Sigmoid colon (tissue), 7 donors: Measurements from ENCODE around the gene STAB1. TPM values are rescaled to one million over a fixed set of nuclear protein-coding genes. Genes with fewer than 3 reads are reported as not detected.

ENCODE experiments used
- DNase-seq: peaks from one replicate; pipeline ENCODE4 v3.0.0-alpha.2; 2019
- H3K27ac ChIP-seq, 4 donors: fragments of 200-600 bp; sonication (generic); one replicate each; pipeline ENCODE4 v1.5.1; 2016 to 2019; ENCODE audit warnings: mild to moderate bottlenecking in 1 of 4
- H3K27me3 ChIP-seq, 3 donors: fragments of 200-600 bp; sonication (generic); one replicate each; pipeline ENCODE4 v1.5.1; 2019; ENCODE audit warnings: mild to moderate bottlenecking in 1 of 3
- H3K36me3 ChIP-seq, 4 donors: fragments of 200-600 bp; sonication (generic); one replicate each; pipeline ENCODE4 v1.5.1; 2016 to 2019
- H3K4me1 ChIP-seq, 4 donors: fragments of 200-600 bp; sonication (generic); one replicate each; pipeline ENCODE4 v1.5.1; 2017 to 2019
- H3K4me3 ChIP-seq, 4 donors: fragments of 200-600 bp; sonication (generic); one replicate each; pipeline ENCODE4 v1.5.1; 2017 to 2019; ENCODE audit warnings: mild to moderate bottlenecking in 2 of 4, moderate library complexity in 1 of 4
- H3K9me3 ChIP-seq, 4 donors: fragments of 200-600 bp in 3 of 4; sonication (generic) in 3 of 4; one replicate each; pipeline versions ENCODE4 v1.5.1 to v1.6.1; 2013 to 2019
- EP300 ChIP-seq, 4 donors: sonication (generic); formaldehyde crosslinking; IDR thresholded peaks; one replicate each; pipeline ENCODE4 v1.6.1; 2017; ENCODE audit warnings: antibody characterized with exemption in 4 of 4
- POLR2A ChIP-seq, 2 donors: fragments of 450-650 bp; IDR thresholded peaks; one replicate each; pipeline ENCODE4 v1.6.1; 2016; ENCODE audit warnings: antibody characterized with exemption in 2 of 2, mild to moderate bottlenecking in 2 of 2, moderate library complexity in 2 of 2
- POLR2AphosphoS5 ChIP-seq, 4 donors: sonication (generic); formaldehyde crosslinking; IDR thresholded peaks; one replicate each; pipeline ENCODE4 v1.6.1; 2017; ENCODE audit warnings: antibody characterized with exemption in 4 of 4
- WGBS, 2 donors: extraction: QIAGEN DNeasy Blood & Tissue Kit; methylation state at CpG; one replicate each; pipeline ENCODE4 v1.1.7; 2013; 5-methylcytosine and 5-hydroxymethylcytosine counted together
- intact Hi-C: fragments of 100-400 bp; cut with DNase I; formaldehyde crosslinking; loops from one replicate; pipeline ENCODE4 v1.15.1; 2023
- polyA plus RNA-seq, 3 donors: library from polyadenylated mRNA; stranded (reverse); fragments of 200-250 nt; gene quantifications; one replicate each; pipeline ENCODE4 v1.2.3, GENCODE V29; 2013
- total RNA-seq, 4 donors: library from RNA; depleted of rRNA; stranded (reverse); fragments of >200 nt; gene quantifications; one replicate each; pipeline ENCODE4 v1.1.0, GENCODE V29; 2016
- TF ChIP-seq, protein P1 (sequence below), 4 experiments: fragments of 450-650 bp in 3 of 4; fragments of 200-600 bp in 1 of 4; IDR thresholded peaks; one replicate each; pipeline ENCODE4 v1.5.1; 2016 to 2019; ENCODE audit warnings: antibody characterized with exemption in 4 of 4, mild to moderate bottlenecking in 3 of 4, moderate library complexity in 2 of 4
- donor health status: healthy with polysubstance abuse.
- donor health status: Bipolar disorder and iron deficiency.
- donor health status: healthy.

STAB1 gene
- total and polyA plus RNA-seq, 7 donors = 18.0 to 138 (median 92.0) TPM

DNA sequence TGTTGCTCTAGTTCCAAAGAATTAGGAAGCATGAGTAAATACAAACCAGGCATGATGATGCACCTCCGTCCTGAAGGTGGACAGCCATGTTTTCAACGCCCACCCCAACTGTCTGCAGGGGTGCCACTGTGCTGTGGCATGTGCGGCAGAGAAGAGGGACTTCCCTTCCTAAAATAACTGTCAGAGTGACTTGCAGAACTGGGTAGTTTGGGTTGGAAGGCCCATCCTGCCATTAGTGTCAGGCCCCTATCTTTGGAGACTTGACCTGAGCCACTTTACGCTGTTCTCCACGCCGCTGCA, 17.4 kb upstream of the STAB1 start:
- H3K36me3 ChIP-seq = peaks cover 69 to 100% (median 82%) of the 10 kb centered on the region in 4 donors
- H3K27ac ChIP-seq = no peak overlapping the region
- intact Hi-C loops = no loop called here
- no peaks in the 10 kb centered on the region for H3K27me3 ChIP-seq
- no peaks in the 10 kb centered on the region for H3K9me3 ChIP-seq
- no peak for DNase-seq
- TF ChIP-seq EP300 (IDR thresholded peaks at IDR 0.05) (no peak), POLR2AphosphoS5 (IDR thresholded peaks at IDR 0.05) (no peak), POLR2A (IDR thresholded peaks at IDR 0.05) (no peak)
- TF ChIP-seq, protein P1, sequence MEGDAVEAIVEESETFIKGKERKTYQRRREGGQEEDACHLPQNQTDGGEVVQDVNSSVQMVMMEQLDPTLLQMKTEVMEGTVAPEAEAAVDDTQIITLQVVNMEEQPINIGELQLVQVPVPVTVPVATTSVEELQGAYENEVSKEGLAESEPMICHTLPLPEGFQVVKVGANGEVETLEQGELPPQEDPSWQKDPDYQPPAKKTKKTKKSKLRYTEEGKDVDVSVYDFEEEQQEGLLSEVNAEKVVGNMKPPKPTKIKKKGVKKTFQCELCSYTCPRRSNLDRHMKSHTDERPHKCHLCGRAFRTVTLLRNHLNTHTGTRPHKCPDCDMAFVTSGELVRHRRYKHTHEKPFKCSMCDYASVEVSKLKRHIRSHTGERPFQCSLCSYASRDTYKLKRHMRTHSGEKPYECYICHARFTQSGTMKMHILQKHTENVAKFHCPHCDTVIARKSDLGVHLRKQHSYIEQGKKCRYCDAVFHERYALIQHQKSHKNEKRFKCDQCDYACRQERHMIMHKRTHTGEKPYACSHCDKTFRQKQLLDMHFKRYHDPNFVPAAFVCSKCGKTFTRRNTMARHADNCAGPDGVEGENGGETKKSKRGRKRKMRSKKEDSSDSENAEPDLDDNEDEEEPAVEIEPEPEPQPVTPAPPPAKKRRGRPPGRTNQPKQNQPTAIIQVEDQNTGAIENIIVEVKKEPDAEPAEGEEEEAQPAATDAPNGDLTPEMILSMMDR (IDR thresholded peaks at IDR 0.05) = no peak
- H3K4me3 ChIP-seq = no peak overlapping the region
- 95 to 96% methylated on average over 6 of the region's 6 CpGs for WGBS, 2 donors
- H3K4me1 ChIP-seq = peaks cover 0 to 7% (median under 1%) of the 10 kb centered on the region in 4 donors

DNA sequence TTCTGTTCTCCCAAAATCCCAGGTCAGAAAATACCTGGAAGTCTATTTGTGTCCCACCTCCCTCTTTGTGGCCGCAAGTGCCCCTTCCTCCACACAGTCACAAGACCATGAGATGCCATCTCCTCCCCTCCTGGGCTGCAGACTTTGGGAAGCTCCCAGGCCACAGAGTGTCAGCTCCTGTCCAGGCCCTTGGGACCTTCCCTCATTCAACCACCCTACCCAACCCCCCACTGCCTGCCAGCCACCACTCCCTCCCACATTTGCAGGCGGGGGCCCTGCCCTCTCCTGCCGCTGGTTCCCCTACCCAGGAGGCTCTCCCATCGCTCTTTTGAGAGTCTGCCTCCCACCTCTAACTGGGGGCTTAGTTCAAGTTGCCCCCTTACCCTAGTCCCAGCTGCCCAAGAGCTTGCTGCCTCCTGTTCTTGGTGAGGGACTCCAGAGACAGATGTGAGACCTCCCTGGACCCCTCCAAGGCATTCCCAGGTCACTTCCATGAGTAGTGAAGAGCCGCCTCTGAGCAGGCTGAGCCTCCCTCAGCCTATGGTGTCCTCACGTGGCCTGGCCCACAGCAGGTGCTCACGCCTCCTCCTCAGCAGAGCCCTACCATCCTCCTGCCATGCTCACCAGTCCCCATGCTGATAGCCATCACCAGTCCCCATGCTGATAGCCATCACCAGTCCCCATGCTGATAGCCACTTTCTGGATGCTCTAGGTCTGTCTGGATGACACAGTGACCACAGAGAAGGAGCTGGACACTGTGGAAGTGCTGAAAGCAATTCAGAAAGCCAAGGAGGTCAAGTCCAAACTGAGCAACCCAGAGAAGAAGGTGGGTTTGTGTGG, 15.9 kb upstream of the STAB1 start:
- Histone ChIP-seq H3K36me3 (peaks cover 59 to 88% (median 68%) of the 10 kb centered on the region in 4 donors), H3K27me3 (no peaks in the 10 kb centered on the region), H3K4me1 (peaks cover 0 to 22% (median 16%) of the 10 kb centered on the region in 4 donors), H3K9me3 (no peaks in the 10 kb centered on the region), H3K27ac (no peak overlapping the region), H3K4me3 (no peak overlapping the region)
- no peak for DNase-seq
- 94 to 96% methylated on average over 7 of the region's 7 CpGs for WGBS, 2 donors
- TF ChIP-seq POLR2A (IDR thresholded peaks at IDR 0.05) (no peak), EP300 (IDR thresholded peaks at IDR 0.05) (no peak), POLR2AphosphoS5 (IDR thresholded peaks at IDR 0.05) (no peak)
- TF ChIP-seq, protein P1 (IDR thresholded peaks at IDR 0.05) = no peak
- intact Hi-C loops = no loop called here

DNA sequence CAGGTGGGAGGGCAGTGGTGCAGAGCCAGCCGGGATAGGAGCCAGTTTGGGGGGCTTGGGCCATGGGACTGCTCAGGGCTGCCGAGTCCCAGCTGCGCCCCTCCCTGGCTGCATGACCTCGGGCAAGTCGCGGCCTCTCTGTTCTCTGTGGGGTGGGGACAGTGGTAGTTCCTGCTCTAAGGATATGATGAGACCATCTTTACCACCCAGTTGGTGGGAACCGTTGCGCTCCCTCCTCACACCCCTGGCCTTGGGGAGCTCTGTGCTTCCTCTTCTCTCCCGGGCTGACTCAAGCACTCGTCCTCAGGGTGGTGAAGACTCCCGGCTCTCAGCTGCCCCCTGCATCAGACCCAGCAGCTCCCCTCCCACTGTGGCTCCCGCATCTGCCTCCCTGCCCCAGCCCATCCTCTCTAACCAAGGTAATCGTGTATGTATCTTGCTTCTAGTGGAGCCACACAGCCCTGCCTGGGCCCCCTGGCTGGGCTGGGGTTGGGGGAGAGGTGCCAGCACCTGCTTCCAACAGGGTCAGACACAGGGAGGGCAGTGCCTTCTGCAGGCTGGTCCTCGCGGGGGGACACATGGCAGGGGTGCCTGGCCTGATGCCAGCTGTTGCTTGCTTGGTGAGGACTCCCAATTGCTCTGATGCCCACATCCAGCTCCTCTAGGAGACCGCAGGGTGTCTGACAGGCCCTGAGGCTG, 15.1 kb upstream of the STAB1 start:
- no peak for DNase-seq
- Histone ChIP-seq H3K9me3 (no peaks in the 10 kb centered on the region), H3K4me3 (no peak overlapping the region), H3K4me1 (peaks cover 0 to 30% (median 23%) of the 10 kb centered on the region in 4 donors), H3K27ac (peak overlapping the region in 1 of 4 donors; percentile 25), H3K27me3 (no peaks in the 10 kb centered on the region), H3K36me3 (peaks cover 53 to 82% (median 63%) of the 10 kb centered on the region in 4 donors)
- 90 to 92% methylated on average over 16 of the region's 16 CpGs for WGBS, 2 donors
- intact Hi-C loops = no loop called here
- TF ChIP-seq POLR2A (IDR thresholded peaks at IDR 0.05) (no peak), POLR2AphosphoS5 (IDR thresholded peaks at IDR 0.05) (no peak), EP300 (IDR thresholded peaks at IDR 0.05) (no peak)
- TF ChIP-seq, protein P1 (IDR thresholded peaks at IDR 0.05) = no peak

DNA sequence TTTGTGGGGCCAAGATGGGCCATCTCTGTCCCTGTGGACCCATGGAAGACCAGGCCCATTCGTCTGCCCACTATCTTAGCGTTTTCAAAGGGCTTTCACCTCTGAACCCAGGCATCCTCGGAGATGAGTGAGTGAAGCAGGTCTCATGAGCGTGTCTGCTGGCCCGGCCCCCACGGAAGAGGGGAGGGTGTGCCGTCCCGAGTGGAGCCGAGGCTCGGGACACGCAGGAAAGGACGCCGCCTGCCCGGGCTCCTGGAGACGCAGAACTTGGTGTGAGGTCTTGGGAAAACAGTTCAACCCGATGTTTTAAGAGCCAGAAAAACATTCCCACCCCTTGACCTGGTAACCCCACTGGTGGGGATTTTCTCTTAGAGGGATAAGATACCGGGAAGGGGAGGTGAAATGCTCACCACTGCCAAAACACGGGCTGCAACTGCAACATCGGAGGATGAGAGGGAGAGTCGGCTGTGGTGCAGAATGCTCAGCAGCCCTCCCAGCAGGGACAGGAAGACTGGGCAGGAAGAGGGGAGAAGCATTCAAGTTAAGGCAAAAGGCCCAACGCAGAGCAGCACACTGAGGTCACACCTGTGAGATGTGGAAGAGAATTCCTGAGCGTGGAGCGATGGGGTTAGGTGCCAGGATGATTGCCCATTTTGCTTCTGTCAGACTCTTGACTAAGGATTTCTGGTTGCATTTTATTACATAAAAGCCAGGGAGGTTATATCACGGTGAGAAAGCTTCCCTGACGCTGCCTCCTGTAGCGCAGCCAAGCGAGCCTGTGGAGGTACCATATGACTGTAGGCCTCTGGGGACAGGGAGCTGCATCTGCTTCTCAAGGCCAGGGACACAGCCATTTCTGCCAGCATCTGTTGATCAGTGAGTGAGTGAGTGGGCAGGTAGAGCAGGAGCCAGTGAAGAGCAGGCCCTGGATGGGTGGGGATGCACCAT, 14.1 kb upstream of the STAB1 start:
- no peak overlapping the region for H3K4me3 ChIP-seq
- DNase-seq = no peak
- intact Hi-C loops = no loop called here
- peaks cover 44 to 82% (median 57%) of the 10 kb centered on the region in 4 donors for H3K36me3 ChIP-seq
- H3K4me1 ChIP-seq = peaks cover 0 to 38% (median 28%) of the 10 kb centered on the region in 4 donors
- no peaks in the 10 kb centered on the region for H3K9me3 ChIP-seq
- no peaks in the 10 kb centered on the region for H3K27me3 ChIP-seq
- 91 to 92% methylated on average over 27 of the region's 27 CpGs for WGBS, 2 donors
- no peak overlapping the region for H3K27ac ChIP-seq
- TF ChIP-seq POLR2AphosphoS5 (IDR thresholded peaks at IDR 0.05) (no peak), POLR2A (IDR thresholded peaks at IDR 0.05) (no peak)
- TF ChIP-seq, protein P1 (IDR thresholded peaks at IDR 0.05) = no peak
